ENCODE measurements around the gene CCDC178.

GRCh38 chr18:33154049-33154448 lies 286.5 kb downstream of the CCDC178 start:
- TF ChIP-seq POLR2AphosphoS5 (IDR thresholded peaks at IDR 0.05; ENCODE audit: borderline replicate concordance, low read depth, low read length) (no peak), EZH2 (IDR thresholded peaks at IDR 0.05) (no peak)

Measured in SK-N-MC (cell line).